Measurements from ENCODE around the gene FLAD1. TPM values are rescaled to one million over a fixed set of nuclear protein-coding genes. Genes with fewer than 3 reads are reported as not detected.

Gene FLAD1
- total RNA-seq, 1 experiment from 2014 or later = 88.3 TPM

DNA sequence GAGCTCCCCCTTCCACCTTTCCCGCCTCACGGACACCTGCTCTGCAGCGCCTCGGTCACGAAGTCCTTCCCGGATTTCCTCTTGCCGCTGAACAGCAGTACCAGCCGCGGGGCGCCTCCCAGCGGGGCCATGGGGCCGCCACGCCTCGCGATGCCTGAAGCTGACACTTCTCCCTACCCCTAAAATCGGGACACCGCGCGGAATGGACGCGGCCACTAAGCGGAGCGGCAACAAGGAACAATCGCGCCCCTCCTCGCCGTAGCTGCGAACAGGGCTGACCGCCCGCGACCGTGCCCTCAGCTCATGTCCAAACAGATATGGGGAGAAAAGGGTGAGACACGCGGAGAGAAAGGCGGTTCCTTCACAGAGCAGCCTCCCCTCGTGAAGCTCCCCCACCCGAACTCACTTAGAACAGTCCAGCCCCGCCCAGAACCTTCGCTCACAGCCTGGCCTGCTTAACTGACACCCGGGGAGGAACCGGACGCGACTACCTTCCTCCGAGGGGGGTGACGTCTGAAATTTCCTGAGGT, 46.5 kb upstream of the FLAD1 start, which contains the start of gene PMVK (continued):
- TF ChIP-seq GABPB1 (CRISPR knock-in tag; IDR thresholded peaks at IDR 0.05) = peak; percentile 81
- TF ChIP-seq, protein P1, sequence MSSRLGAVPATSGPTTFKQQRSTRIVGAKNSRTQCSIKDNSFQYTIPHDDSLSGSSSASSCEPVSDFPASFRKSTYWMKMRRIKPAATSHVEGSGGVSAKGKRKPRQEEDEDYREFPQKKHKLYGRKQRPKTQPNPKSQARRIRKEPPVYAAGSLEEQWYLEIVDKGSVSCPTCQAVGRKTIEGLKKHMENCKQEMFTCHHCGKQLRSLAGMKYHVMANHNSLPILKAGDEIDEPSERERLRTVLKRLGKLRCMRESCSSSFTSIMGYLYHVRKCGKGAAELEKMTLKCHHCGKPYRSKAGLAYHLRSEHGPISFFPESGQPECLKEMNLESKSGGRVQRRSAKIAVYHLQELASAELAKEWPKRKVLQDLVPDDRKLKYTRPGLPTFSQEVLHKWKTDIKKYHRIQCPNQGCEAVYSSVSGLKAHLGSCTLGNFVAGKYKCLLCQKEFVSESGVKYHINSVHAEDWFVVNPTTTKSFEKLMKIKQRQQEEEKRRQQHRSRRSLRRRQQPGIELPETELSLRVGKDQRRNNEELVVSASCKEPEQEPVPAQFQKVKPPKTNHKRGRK (CRISPR knock-in tag; IDR thresholded peaks at IDR 0.05; ENCODE audit: borderline replicate concordance) = no peak
- TF ChIP-seq ZNF138 (CRISPR knock-in tag; conservative IDR thresholded peaks at IDR 0.05) = peak; percentile 79; the same call in 1 of the 2 replicates
- peak; percentile 99 for TF ChIP-seq FOXP1 (CRISPR knock-in tag; IDR thresholded peaks at IDR 0.05; ENCODE audit: borderline replicate concordance)
- peak; percentile 99 for TF ChIP-seq ZNF232 (CRISPR knock-in tag; IDR thresholded peaks at IDR 0.05)

DNA sequence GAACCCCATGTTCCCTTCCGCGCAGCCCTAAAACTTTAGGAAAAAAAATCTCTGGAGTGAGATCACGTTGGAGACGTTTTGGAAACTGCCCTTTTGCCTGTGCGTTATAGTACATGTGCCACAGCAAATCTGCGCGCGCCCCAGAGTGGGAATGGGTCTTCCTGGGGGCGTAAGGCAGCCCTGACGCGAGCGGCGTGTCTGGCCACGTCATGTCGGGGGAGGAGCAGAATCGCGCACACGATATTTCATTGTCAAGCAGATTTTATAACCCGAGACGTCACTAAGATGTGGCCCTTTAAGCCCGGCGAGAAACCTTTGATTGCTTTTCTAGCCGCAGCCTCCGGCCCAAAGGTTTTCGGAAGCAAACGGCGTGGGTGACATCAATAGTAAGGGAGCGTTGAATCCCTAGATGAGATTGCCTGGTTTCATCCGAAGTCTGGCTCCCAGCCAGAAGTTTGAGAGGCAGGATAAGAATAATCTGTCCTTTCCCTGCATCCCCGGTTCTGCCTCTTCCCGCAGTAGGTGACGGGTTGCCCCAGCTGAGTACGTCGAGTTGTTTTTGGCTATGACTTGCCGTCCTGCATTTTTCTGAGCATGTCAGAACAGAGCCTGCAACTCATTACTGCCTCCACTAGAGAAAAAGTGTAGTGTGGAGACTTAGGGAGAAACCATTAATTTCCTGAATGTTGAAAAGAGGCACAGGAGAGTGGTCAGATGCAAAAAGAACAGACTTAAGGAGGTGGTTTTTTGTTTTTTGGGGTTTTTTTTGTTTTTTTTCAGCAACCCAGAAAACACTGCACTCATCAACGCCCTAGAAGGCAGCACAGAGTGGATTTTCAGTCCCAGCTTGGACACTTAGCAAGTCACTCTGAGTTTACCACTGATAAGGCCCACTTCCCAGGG, 45.8 kb upstream of the FLAD1 start:
- Mint-ChIP-seq H3K27me3 (ENCODE audit: low read depth) (peaks cover 3% of the 10 kb centered on the region; the same call in 1 of the 2 replicates), H3K4me3 (peak overlapping the region; percentile 92), H3K9me3 (no peaks in the 10 kb centered on the region), H3K36me3 (no peaks in the 10 kb centered on the region; the same call in 1 of the 2 replicates), H3K4me1 (peaks cover 26% of the 10 kb centered on the region), H3K27ac (peak overlapping the region; percentile 99)
- TF ChIP-seq CREM (CRISPR knock-in tag; IDR thresholded peaks at IDR 0.05) (peak; percentile 85; the same call in 1 of the 2 replicates), ZNF396 (CRISPR knock-in tag; IDR thresholded peaks at IDR 0.05; ENCODE audit: borderline replicate concordance) (no peak)
- DNase-seq (ENCODE audit: low spot score) (peak; percentile 83), ATAC-seq (peak; percentile 74)
- POLR2A ChIA-PET = interaction anchor here (0.5 to 2.6 kb wide), 10 partner anchors 9 to 776 kb away, joined by 3 to 18 read pairs (median 3); partner anchors contain the start of genes FLAD1 and PBXIP1
- CTCF ChIA-PET = interaction anchor here (0.8 to 1.8 kb wide), 26 partner anchors 8 to 458 kb away, joined by 3 to 14 read pairs (median 4); partner anchors contain the start of genes FLAD1, KCNN3, PYGO2 and SHC1

DNA sequence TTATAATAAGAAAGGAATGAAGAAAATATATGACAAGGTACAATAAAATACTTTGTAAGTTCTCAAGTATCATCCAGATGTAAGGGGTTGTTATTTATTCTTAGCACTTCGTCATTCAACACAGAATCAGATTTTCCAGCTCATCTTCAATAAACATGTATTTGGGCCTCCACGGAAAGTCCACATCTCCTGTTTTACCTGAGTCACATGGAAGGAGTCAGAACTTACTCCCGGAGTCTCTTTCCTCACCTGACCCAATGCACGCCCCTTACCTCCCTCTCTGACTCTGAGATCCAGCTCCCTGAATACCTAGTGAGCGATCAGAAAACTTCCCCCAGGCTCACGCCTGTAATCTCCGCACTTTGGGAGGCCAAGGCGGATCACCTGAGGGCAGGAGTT, 45.2 kb upstream of the FLAD1 start:
- H3K36me3 Mint-ChIP-seq = no peaks in the 10 kb centered on the region; the same call in 1 of the 2 replicates
- H3K9me3 Mint-ChIP-seq = no peaks in the 10 kb centered on the region
- no peak for DNase-seq (ENCODE audit: low spot score)
- ChIA-PET POLR2A (interaction anchor here (0.6 kb wide), 1 partner anchor 776 kb away, joined by 3 read pairs; no protein-coding TSS in a partner anchor), CTCF (interaction anchor here (0.8 to 1.0 kb wide), 3 partner anchors 33 to 378 kb away, joined by 3 to 6 read pairs (median 4); partner anchors contain the start of gene SHC1)
- ATAC-seq = no peak
- H3K27me3 Mint-ChIP-seq (ENCODE audit: low read depth) = peaks cover 3% of the 10 kb centered on the region; the same call in 1 of the 2 replicates
- peaks cover 26% of the 10 kb centered on the region for H3K4me1 Mint-ChIP-seq
- TF ChIP-seq JUN (CRISPR knock-in tag; IDR thresholded peaks at IDR 0.05) (no peak), FOXJ3 (CRISPR knock-in tag; IDR thresholded peaks at IDR 0.05; ENCODE audit: borderline replicate concordance) (no peak), ZNF263 (CRISPR knock-in tag; IDR thresholded peaks at IDR 0.05; ENCODE audit: low read depth) (no peak)
- H3K27ac Mint-ChIP-seq = peak overlapping the region; percentile 99
- H3K4me3 Mint-ChIP-seq = peak overlapping the region; percentile 92

DNA sequence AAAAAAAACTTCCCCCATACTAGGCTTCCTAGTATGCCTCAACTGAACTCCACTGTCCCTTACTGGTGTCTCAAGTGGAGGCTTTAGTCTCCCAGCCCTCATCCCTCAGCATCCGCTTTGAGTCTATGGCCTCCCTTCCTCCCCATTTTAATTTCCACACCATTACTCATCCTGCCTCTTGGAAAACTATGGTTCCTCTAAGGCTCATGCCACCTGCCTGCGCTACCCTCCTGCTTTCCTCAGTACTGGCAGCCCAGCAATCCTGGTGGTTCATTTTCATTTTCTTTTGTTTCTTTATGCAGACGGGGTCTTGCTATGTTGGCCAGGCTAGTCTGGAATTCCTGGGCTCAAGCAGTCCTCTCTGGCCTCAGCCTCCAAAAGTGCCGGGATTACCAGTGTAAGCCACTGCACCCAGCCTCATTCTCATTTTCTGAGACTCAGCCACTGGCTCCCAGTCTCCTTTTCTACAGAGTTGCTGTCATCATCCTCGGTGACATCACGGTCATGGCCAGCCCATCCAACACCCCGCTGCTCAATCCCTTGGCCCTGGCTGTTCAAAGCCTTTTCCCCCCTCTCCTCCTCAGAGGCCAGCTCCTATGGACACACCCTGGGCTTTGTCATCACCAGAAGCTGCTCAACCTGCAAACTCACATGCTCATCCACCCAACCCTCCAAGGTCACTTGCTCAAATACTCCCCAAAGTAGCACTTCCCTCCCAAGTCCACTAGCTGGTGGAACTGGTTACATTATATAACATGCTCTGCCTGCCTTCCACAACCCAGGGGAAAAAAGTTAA, 44.3 kb upstream of the FLAD1 start:
- ATAC-seq (no peak), DNase-seq (ENCODE audit: low spot score) (no peak)
- Mint-ChIP-seq H3K36me3 (no peaks in the 10 kb centered on the region; the same call in 1 of the 2 replicates), H3K27ac (peak overlapping the region; percentile 43), H3K9me3 (no peaks in the 10 kb centered on the region), H3K27me3 (ENCODE audit: low read depth) (peaks cover 3% of the 10 kb centered on the region; the same call in 1 of the 2 replicates), H3K4me3 (0 out of 2 replicates have a peak overlapping the region, but pooled peaks have one; percentile 92), H3K4me1 (peaks cover 30% of the 10 kb centered on the region)
- POLR2A ChIA-PET = interaction anchor here (0.7 kb wide), 1 partner anchor 32 kb away, joined by 3 read pairs; the partner anchor contains the start of gene SHC1
- CTCF ChIA-PET = interaction anchor here (0.9 to 1.9 kb wide), 4 partner anchors 32 to 379 kb away, joined by 3 to 4 read pairs (median 4); partner anchors contain the start of gene SHC1
- TF ChIP-seq PRRX2 (CRISPR knock-in tag; IDR thresholded peaks at IDR 0.05) = no peak
- TF ChIP-seq ZNF121 (CRISPR knock-in tag; IDR thresholded peaks at IDR 0.05) = peak; percentile 81; the same call in 1 of the 2 replicates
